ENCODE results near the gene ADARB2.

- TF ChIP-seq FOXK2 (IDR thresholded peaks at IDR 0.05), result no peak
- TF ChIP-seq SP1 (IDR thresholded peaks at IDR 0.05), result no peak
These were observed 606.1 kb downstream of the ADARB2 start for GRCh38 chr10:1130995-1131790.

Measured in HEK293T (cell line).